ENCODE measurements around the gene CHD1.
"Not testable (repeated sequence)": the region's sequence is repeated elsewhere in the genome, so short reads cannot be mapped to it uniquely, and the experiment has no call there.

CHD1 gene

DNA sequence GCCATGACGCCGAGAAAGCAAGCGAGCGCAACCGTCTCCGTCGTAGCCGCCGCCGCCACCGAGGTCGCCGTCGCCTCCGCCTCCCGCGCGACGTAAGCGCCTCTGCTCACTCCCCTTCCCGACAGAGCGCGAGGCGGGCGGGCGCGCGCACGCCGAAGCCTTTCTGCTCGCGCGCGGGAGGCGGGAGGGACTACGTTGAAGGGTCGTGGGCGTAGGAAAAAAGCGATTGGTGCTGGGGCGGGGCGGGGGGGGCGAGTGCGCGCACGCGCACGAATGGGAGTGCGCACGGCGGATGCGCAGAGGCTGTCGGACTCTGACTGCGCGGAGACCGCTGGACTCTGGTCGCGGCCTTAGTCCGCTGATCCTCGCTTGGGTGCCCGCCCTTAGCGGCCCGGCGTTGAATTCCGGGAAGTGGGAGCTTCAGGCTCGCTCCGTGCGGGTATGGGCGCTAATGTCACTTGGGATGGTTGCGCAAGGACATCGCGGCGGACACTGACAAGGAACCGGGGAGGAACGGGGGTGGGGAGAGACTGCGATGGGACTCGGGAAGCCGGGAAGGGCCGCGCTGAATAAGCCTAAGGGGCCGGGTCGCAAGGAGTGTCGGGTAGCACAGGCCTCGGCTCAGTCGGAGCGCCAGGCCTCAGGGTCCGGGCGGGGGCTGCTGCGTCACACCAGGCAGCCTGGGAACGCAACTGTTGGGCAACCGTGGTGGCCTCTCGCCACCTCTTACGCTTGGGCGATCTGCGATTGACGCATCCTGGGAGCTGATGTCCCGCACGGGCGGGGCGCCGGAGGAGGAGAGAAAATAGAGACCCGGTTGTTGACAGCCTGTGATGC, at the start of gene CHD1:
CHD1 (minus strand) TSS at position 135 of the 837 bp plus-strand sequence. CDS start 2,621 bp downstream, outside the sequence.
- peak; percentile 88 for DNase-seq

DNA sequence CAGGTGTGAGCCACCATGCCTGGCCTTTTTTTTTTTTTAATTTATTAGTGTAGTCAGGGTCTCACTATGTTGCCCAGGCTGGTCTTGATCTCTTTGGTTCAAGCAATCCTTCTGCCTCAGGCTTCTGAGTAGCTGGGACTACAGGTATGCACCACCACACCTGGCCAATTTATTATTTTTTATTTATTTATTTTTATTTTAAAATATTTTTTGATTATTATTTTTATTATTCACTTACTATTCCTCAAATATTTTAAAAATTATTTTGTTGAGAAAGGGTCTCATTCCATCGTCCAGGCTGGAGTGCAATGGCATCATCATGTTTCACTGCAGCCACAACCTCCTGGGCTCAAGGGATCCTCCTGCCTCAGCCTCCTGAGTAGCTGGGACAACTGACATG, 49.7 kb upstream of the CHD1 start:
- no peak for DNase-seq

DNA sequence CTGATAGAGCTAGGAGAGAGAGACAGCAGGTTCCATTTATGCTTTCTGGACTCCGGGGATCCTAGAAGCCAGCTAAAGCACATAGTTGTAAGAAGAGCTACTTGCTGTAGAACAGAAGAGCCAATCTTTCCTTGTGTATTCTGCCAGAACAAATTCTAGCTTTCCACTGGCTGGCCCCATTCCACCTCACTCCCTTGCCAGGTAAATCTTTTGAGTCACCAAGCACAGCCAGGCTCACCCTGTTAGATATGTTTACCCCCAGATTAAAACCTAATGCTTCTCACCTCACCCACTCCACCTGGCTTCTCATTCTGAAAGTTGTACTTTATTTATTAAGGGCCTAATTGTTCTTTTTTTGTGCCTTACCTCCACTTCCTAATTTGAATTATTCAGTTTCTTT, 48.9 kb upstream of the CHD1 start:
- DNase-seq: no peak

DNA sequence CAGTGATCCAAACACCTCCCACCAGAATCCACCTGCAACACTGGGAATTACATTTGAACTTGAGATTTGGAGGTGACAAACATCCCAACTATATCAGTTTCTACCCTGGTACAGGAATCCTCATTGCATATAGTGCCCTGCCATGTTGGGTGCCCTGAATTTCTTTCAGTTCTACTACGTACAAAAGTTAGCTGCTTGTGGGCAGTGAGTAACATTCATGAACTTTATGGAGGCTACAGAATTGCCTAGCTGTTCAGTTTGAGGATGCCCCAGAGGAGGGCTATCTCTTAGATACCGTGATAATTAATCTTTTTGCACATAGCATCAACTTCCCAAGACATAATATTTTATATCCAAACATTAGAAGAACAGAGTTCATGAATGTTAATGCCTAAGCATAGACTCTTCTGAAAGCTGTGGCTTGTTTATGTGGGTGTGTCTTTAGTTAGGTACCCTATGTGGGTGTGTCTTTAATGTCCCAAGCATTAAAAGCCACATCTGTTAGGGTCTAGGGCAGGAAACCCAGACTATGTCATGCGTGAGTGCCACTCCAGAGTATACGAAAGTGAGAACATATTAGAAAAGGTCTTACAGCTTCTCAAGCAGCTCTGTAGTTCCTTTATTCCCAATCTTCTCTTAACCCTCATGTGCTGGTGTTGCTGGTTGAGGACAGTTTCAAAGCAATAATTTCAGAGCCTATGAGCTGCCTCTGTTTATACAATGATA, 47.0 kb upstream of the CHD1 start:
- DNase-seq: no peak

DNA sequence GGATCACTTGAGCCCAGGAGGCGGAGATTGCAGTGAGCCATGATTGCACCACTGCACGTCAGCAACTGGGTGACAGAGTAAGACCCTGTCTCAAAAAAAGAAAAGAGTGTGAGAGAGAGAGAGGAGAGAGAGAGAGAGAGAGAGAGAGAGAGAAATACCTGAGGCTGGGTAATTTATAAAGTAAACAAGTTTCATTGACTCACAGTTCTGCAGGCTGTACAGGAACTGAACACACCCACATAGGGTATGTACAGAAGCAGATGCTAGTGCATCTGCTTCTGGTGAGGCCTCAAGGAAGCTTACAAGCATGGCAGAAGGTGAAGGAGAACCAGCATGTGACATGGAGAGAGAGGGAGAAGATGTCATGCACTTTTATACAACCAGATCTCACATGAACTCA, 46.4 kb upstream of the CHD1 start:
- DNase-seq: no peak

DNA sequence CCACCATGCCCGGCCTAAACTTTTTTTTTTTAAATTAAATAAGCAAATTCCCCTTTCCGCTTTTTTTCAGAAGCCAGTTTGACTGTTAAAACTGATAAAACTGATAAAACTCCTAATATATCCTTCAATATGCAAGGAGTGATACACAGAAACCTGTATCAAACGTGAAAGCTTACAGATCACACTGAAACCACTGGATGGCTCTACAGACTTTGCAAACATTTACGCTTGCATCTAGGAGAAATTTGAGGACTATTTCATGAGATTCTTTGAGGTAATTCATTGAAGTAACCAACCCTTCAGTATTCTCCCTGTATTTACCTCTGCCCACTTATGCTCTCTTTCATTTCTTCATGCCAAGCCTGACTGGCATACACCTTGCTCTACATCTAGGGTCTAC, 40.6 kb upstream of the CHD1 start:
- no peak for DNase-seq

DNA sequence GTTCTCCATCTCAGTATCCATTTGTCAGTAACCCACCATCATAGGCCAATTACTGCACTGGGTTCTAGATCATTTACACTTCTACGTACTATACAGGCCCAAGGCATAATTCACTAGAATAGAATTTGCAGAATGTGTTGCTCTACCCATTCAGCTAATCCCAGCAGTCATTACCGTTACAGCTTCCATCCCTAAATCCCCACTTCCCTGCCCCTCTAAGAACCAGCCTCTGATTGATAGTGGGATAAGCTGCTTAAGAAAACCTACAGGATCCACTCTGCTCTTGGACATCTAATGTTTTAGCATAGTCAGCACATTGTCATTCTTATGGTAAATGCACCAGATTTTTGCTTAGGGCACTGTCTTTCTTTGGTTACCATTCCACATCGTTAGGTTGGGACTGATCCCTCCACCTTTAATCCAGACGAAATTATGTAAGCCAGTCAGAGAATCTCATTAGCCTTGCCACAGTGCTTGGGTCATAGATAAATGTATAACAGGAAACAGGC, 39.3 kb upstream of the CHD1 start:
- DNase-seq: no peak

DNA sequence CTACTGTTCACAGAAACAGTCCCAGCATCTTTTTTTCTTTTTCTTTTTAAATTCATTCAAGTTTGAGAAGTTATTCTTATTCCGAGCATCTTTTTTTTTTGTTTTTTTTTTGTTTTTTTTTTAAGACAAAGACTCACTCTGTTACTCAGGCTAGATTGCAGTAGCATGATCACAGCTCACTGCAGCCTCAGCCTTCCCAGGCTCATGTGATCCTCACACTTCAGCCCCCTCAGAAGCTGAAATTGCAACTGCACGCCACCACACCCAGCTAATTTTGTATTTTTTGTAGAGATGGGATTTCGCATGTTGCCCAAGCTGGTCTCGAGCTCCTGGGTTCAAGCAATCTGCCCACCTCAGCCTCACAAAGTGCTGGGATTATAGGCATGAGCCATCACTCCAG, 36.4 kb upstream of the CHD1 start:
- no peak for DNase-seq

DNA sequence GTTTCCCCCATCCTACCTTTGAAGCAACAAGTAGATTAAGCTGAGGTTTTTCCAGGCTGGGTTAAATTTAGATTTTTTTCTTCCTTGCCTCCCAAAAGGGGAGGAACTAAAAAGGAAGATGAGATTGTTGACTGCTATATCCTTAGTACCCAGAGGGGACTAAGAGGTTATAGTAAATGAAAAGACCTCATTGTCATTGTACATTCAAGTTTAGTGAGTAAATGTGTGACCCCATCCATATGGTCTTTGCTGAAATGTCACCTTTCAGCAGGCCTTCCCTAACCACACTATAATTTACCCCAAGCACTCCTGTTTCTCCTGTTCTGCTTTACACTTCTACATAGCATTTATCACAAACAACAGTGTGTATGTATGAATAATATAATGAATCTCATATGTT, 35.8 kb upstream of the CHD1 start:
- no peak for DNase-seq

DNA sequence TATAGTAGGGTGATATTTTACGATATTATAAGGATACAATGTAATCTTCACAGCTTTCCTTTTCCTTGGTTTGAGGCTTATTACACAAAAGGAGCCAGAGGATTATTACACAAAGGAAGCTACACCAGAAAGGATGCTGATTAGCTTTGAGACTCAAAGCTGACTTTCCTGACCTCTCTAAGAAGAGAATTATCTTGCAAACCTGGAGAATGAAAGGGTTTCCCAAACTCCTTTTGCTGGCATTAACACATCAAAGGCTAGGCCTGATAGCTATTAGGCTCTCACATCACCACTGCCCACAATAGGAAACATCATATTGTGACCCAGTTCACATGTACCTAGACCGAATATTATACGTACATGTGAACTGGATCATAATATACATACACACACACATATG, 34.2 kb upstream of the CHD1 start:
- no peak for DNase-seq

DNA sequence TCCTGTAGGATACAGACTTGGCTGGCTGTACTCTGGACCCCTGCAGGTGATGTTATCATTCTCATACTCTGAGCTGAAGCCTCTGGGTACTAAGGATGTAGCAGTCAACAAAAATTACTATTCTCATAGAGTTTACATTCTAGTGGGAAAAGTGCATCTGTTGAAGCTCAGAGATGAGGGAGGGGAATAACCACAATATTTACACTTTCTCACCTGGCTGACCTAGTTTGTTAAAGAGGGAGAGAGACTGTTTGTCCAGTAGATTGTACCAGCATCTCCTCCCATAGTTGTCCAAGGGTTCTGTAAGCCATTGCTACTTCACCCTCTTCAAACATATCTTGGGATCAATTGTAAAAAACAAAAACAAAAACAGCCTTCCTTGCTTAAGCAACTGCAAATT, 33.8 kb upstream of the CHD1 start:
- DNase-seq: no peak

DNA sequence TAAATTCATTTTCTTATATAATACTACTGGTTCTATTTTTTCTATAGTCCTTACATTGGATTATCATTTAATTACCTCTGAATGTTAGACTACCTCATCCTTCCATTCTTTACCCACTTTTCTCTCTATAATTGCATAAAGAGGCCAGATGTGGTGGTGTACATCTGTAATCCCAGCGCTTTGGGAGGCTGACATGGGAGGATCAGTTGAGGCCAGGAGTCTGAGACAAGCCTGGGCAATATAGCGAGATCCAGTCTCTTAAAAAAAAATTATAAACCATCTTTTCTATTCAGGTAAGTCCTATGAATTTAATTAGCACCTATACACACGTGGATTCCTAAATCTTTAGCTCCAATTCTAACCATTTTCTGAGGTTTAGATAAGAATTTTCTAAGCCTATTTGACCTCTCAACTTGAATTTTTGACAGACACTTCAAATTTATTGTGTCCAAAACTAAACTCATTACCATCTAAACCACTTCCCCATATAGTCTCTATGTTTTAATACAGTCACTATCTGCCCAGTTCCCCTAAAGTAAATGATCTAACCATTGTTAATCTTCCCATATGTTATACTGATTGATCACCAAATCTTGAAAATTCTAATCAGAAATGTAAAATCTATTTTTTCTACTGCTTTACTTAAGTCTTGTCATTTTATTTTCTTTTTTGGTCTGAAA, 33.0 kb upstream of the CHD1 start:
- DNase-seq: no peak

DNA sequence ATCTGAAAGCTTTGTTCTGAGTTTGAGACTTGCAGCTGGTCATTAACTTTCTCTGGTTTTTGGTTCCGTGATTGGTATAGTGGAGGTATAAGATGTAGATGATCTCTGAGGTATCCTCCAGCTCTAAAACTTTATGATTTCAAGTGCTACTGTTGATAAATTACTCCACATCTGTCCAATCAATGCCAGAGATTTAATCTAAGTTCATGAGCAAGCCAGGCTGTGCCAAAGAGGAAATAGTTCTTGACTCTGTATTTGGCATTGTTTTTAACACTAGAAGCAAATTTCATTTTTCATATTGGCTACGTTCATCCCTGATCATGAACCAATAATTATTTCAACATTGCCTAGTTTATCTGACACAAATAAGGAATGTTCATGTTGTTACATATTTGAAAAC, 28.5 kb upstream of the CHD1 start:
- no peak for DNase-seq

DNA sequence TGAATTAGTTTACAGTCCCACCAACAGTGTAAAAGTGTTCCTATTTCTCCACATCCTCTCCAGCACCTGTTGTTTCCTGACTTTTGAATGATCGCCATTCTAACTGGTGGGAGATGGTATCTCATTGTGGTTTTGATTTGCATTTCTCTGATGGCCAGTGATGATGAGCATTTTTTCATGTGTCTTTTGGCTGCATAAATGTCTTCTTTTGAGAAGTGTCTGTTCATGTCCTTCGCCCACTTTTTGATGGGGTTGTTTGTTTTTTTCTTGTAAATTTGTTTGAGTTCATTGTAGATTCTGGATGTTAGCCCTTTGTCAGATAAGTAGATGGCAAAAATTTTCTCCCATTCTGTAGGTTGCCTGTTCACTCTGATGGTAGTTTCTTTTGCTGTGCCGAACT, 27.1 kb upstream of the CHD1 start:
- DNase-seq: not testable (repeated sequence)

DNA sequence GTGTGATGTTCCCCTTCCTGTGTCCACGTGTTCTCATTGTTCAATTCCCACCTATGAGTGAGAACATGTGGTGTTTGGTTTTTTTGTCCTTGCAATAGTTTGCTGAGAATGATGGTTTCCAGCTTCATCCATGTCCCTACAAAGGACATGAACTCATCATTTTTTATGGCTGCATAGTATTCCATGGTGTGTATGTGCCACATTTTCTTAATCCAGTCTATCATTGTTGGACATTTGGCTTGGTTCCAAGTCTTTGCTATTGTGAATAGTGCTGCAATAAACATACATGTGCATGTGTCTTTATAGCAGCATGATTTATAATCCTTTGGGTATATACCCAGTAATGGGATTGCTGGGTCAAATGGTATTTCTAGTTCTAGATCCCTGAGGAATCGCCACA, 26.7 kb upstream of the CHD1 start:
- DNase-seq: not testable (repeated sequence)

DNA sequence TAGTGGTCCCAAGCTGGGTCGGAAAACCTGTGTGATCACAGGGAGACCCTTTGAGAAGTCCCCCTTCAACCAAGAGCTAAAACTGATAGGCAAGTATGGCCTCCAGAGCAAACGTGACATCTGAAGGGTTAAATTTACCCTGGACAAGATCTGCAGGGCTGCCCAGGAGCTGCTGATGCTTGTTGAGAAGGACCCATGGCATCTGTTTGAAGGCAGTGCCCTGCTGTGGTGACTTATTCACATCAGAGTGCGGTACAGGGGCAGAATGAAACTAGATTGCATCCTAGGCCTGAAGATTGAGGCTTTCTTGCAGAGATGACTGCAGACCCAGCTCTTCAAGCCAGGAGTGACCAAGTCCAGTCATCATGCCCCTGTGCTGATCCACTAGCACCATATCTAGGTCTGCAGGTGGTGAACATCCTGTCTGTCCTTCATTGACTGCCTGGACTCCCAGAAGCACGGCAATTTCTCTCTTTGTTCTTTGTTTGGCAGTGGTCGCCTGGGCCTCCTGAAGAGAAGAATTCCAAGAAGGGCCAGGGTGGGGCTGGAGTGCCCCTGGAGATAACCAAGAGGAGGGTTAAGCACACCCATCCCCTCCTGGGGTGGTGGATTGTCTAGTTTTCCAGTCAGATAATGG, 25.7 kb upstream of the CHD1 start:
- no peak for DNase-seq

DNA sequence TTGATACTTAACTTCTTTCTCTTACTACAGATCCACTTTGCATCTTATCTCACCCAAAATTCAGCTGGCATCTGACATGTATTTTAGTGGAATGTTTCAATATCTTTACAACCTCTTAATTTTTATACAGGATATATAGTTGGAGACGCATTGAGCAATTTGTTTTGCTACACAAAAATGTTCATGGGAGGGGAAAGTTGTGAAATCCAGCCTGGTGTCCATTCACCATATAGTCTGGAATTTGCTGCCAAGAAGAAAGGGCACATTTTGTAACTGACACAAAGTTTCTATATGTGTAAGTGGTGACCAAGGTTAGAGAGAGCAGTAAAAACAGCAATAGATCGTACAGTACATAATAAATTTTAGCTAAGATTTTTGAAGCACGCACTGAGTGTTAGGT, 14.0 kb upstream of the CHD1 start:
- no peak for DNase-seq

DNA sequence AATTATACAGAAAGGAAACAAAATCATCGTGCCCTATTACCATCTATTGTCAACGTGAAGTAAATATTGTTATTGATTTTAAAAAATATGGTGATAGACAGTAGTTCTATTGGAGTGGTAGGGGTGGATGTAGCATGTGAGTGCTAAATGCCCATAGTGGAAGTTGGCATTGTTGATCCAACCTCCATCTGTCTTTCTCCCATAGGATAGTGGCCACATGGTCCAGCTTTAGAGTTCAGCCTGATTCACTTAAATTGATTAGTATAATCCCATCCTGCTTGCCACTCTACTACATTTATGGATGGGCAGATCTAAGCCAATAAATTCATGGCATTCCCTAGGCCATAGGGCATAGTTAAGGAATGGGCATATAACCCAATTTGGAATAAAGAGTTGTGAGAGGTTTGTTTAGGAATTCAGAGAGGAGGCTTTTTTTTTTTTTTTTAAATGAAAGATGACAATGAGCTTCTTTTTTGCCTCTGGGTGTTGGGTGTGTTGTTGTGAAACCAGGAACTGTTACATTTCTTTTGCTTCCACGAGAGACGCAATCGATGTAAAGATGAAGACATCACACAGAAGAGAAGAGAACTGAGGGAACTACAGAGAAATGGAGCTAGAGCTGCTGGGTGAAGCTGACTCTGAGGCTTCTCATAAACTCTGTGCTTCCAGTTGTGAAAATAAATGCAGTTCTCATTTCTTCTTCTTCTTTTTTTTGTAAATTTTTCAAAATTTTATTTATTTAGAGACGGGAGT, 12.5 kb upstream of the CHD1 start:
- DNase-seq: no peak

DNA sequence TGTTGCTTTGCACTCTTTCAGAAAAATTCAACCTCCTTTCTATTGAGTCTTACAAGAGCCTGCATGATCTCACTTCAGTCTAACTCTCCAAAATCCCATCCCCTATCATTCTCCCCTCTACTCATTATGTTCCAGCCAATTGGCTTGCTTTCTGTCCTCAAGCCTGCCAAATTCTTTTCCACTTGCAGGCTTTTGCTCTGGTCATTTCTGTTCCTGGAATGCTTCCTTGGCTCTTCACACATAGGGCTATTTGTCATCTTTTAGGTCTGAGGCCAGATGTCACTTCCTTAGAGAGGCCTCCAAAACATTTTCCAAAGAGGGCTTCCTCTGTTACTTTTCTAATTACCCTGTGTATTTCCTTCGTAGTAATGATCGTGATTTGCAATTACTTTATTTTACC, 11.8 kb upstream of the CHD1 start:
- DNase-seq: no peak

DNA sequence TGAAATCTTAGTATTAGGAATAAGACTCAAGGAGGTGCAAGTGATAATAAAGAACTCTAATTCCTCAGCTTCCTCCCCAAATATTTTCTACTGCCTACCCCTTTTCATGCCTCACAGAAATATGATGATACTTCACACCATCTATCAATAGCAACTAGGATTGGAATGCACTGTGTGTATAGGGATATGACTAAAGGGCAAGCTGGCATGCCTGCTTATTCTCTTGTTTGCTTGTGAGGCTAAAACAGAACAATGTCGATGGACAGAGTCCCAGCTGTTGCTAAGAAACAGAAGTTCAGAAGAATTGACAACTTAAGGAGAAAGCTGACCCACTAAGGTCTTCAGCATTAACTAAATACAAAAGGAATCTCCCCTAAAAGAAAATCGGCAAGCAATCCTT, 9.7 kb upstream of the CHD1 start:
- no peak for DNase-seq

DNA sequence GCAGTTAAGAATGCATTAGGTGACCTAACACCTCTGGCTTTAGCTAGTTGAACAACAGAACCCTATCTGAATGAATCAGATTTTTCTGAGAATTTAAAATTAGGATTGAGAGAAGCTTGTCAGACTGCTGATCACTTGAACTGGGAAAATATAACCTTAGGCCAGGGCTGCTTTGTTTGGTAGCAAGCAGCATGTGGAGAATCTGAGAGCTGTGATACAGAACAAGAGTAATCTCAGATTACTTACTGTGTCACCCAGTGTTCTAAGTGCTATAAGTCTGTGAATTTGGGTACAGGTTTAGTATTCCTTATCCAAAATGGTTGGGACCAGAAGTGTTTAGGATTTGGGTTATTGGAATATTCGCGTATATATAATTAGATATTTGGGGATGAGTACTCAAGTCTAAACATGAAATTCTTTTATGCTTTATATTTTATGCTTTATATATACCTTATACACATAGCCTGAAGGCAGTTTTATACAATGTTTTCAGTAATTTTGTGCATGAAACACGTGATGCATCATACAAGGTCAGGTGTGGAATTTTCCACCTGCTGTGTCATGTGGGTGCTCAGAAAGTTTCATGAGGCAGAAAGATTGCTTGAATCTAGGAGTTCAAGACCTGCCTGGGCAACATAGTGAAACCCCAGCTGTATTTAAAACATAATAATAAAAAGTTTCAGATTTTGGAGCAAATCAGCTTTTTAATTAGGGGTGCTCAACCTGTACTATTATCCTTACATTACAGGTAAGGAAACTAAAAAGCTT, 8.3 kb upstream of the CHD1 start:
- DNase-seq: no peak

DNA sequence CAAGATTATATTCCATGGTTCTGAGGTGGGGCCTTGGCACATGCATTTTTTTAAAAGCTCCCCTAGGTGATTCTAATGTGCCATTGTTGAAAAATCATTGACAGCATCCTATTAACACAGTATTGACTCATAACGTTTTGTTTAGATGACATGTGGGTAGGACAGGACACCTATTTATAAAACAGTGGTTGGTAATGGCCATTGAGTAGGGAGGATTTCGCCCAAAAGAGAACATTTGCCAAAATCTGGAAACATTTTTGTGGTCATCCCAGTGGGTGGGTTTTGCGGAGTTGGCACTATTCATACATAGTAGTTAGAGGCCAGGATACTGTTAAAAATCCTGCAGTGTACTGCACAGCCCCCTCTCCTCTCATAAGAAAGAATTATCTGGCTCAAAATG, 6.4 kb upstream of the CHD1 start:
- no peak for DNase-seq
